ENCODE data around the gene STK24.
A peak's percentile ranks its signal among the peaks of the same experiment; 100 is the strongest.
"Not testable (repeated sequence)": the region's sequence is repeated elsewhere in the genome, so short reads cannot be mapped to it uniquely, and the experiment has no call there.

STK24 gene

GRCh38 chr13:98581971-98582702 is 5.2 kb upstream of the STK24 start:
- no peak for DNase-seq

GRCh38 chr13:98581381-98581780 is 4.5 kb upstream of the STK24 start:
- no peak for DNase-seq

GRCh38 chr13:98580420-98580819 is 3.5 kb upstream of the STK24 start:
- no peak for DNase-seq

- no peak for DNase-seq
Measured at GRCh38 chr13:98577836-98578285, 954 bp upstream of the STK24 start.

- DNase-seq, result peak; percentile 65
Measured at GRCh38 chr13:98576200-98576945, 534 bp downstream of the STK24 start.

GRCh38 chr13:98575904-98576199 is 1.1 kb downstream of the STK24 start:
- DNase-seq, result no peak

GRCh38 chr13:98575009-98575903 is 1.7 kb downstream of the STK24 start:
- DNase-seq, result no peak

- peak; percentile 39 for DNase-seq
Measured at GRCh38 chr13:98571955-98572662, 4.8 kb downstream of the STK24 start.

- peak; percentile 54 for DNase-seq
Measured at GRCh38 chr13:98570929-98571372, 6.0 kb downstream of the STK24 start.

- DNase-seq, result not testable (repeated sequence)
Measured at GRCh38 chr13:98569494-98570367, 7.2 kb downstream of the STK24 start.

GRCh38 chr13:98568918-98569317 is 8.0 kb downstream of the STK24 start:
- no peak for DNase-seq

GRCh38 chr13:98567140-98567539 is 9.8 kb downstream of the STK24 start:
- DNase-seq, result no peak

- peak; percentile 43 for DNase-seq
Measured at GRCh38 chr13:98565726-98566565, 11.0 kb downstream of the STK24 start.

GRCh38 chr13:98564204-98564603 is 12.7 kb downstream of the STK24 start:
- DNase-seq, result no peak

- DNase-seq, result peak; percentile 68
Measured at GRCh38 chr13:98563071-98563470, 13.8 kb downstream of the STK24 start.

- DNase-seq, result no peak
Measured at GRCh38 chr13:98559169-98559568, 17.7 kb downstream of the STK24 start.

- no peak for DNase-seq
Measured at GRCh38 chr13:98557937-98558792, 18.7 kb downstream of the STK24 start.

- peak; percentile 47 for DNase-seq
Measured at GRCh38 chr13:98556968-98557631, 19.8 kb downstream of the STK24 start.
